Gastrocnemius medialis (tissue), 4 donors: ENCODE results near the gene CCR3.

Source experiments
- POLR2A ChIP-seq, 2 donors: fragments of 450-650 bp; IDR thresholded peaks; one replicate each; pipeline ENCODE4 v1.6.1; 2017; ENCODE audit warnings: antibody characterized with exemption in 2 of 2, mild to moderate bottlenecking in 2 of 2, moderate library complexity in 2 of 2
- TF ChIP-seq, protein P1 (sequence below), 5 experiments: fragments of 450-650 bp in 3 of 5; fragments of 200-600 bp in 2 of 5; sonication (generic) in 2 of 5; IDR thresholded peaks in 4 of 5; conservative IDR thresholded peaks in 1 of 5; 1 replicate in 4 of 5; 2 replicates in 1 of 5; pipeline ENCODE4 v1.5.1; 2016 to 2019; ENCODE audit warnings: antibody characterized with exemption in 5 of 5, mild to moderate bottlenecking in 3 of 5, moderate library complexity in 3 of 5

DNA sequence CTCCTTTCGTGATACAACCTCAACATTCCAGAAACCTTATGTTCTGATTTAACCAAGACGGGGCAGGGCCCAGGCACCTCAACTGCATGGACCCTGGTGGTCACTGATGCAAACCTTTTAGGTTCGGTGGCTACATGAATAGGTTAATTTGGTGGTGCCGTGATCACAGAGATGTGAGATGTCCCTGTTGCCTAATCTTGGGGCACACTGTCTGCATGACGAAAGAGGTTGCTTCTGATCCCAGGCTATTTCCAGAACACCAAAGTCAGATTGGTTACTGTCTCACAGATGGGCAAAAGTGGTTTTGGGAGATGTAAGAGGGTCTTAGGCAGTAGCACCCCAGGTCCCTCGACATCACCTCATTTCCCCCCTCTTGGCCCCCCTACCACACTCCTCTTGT lies 30.2 kb upstream of the CCR3 start:
- TF ChIP-seq, protein P1, sequence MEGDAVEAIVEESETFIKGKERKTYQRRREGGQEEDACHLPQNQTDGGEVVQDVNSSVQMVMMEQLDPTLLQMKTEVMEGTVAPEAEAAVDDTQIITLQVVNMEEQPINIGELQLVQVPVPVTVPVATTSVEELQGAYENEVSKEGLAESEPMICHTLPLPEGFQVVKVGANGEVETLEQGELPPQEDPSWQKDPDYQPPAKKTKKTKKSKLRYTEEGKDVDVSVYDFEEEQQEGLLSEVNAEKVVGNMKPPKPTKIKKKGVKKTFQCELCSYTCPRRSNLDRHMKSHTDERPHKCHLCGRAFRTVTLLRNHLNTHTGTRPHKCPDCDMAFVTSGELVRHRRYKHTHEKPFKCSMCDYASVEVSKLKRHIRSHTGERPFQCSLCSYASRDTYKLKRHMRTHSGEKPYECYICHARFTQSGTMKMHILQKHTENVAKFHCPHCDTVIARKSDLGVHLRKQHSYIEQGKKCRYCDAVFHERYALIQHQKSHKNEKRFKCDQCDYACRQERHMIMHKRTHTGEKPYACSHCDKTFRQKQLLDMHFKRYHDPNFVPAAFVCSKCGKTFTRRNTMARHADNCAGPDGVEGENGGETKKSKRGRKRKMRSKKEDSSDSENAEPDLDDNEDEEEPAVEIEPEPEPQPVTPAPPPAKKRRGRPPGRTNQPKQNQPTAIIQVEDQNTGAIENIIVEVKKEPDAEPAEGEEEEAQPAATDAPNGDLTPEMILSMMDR (IDR thresholded peaks at IDR 0.05 in 4 of 5, conservative IDR thresholded peaks at IDR 0.05 in 1 of 5) = no peak
- no peak for TF ChIP-seq POLR2A (IDR thresholded peaks at IDR 0.05)
